HFFc6 (cell line): ENCODE data around the gene PLLP. TPM values are rescaled to one million over a fixed set of nuclear protein-coding genes. Genes with fewer than 3 reads are reported as not detected.
"Not testable (repeated sequence)": the region's sequence is repeated elsewhere in the genome, so short reads cannot be mapped to it uniquely, and the experiment has no call there.

Source experiments
- DNase-seq: peaks from one replicate; pipeline ENCODE4 v3.0.0-alpha.2; 2018
- H3K27ac Mint-ChIP-seq: 2 replicates; pipeline ENCODE4 v1.8.0; 2020; ENCODE audit warnings: mild to moderate bottlenecking, mixed read lengths
- H3K27me3 Mint-ChIP-seq: 2 replicates; pipeline ENCODE4 v1.8.0; 2021; ENCODE audit warnings: mild to moderate bottlenecking, moderate library complexity, mixed read lengths; ENCODE audit not compliant: insufficient read depth
- H3K36me3 Mint-ChIP-seq: 2 replicates; pipeline ENCODE4 v1.8.0; 2021; ENCODE audit warnings: low read depth, mixed read lengths
- H3K4me1 Mint-ChIP-seq: 2 replicates; pipeline ENCODE4 v1.8.0; 2020; ENCODE audit warnings: low read depth, mixed read lengths
- H3K4me3 Mint-ChIP-seq: 2 replicates; pipeline ENCODE4 v1.8.0; 2020; ENCODE audit warnings: mild to moderate bottlenecking, moderate library complexity, mixed read lengths
- H3K9me3 Mint-ChIP-seq: 2 replicates; pipeline ENCODE4 v1.8.0; 2020; ENCODE audit warnings: mild to moderate bottlenecking, mixed read lengths
- CTCF ChIP-seq: fragments of 200-600 bp; sonication (generic); IDR thresholded peaks from 2 replicates; pipeline ENCODE4 v1.5.0; 2021; ENCODE audit warnings: antibody characterized with exemption, mild to moderate bottlenecking
- total RNA-seq, 6 experiments: library from RNA; stranded (reverse); fragmentation: NEBNext Ultra II Directional; extraction: Animal tissue kit (Norgen Biotek cat#: 25700); gene quantifications; 2 replicates in 1 of 6; 3 replicates in 5 of 6; pipeline ENCODE4 v1.2.3, GENCODE V29; 2021

Gene PLLP
- total RNA-seq, 6 experiments from 2014 or later: not detected

GRCh38 chr16:57270221-57271062, 14.0 kb downstream of the PLLP start:
- H3K27me3 Mint-ChIP-seq: peaks cover 3% of the 10 kb centered on the region
- no peak for DNase-seq
- H3K4me1 Mint-ChIP-seq: peaks cover 7% of the 10 kb centered on the region; the same call in 1 of the 2 replicates
- H3K4me3 Mint-ChIP-seq: no peak overlapping the region
- H3K36me3 Mint-ChIP-seq: no peaks in the 10 kb centered on the region
- H3K9me3 Mint-ChIP-seq: no peaks in the 10 kb centered on the region
- TF ChIP-seq CTCF: no peak
- no peak overlapping the region for H3K27ac Mint-ChIP-seq

GRCh38 chr16:57268804-57269800, 15.4 kb downstream of the PLLP start:
- DNase-seq: no peak
- no peak overlapping the region for H3K4me3 Mint-ChIP-seq

GRCh38 chr16:57267343-57267742, 17.1 kb downstream of the PLLP start:
- not testable (repeated sequence) for H3K4me1 Mint-ChIP-seq, H3K4me3 Mint-ChIP-seq, H3K27me3 Mint-ChIP-seq, H3K36me3 Mint-ChIP-seq, H3K27ac Mint-ChIP-seq, DNase-seq, H3K9me3 Mint-ChIP-seq

More at GRCh38 chr16:57268804-57269800, 15.4 kb downstream of the PLLP start:
- H3K4me1 Mint-ChIP-seq: peaks cover 7% of the 10 kb centered on the region; the same call in 1 of the 2 replicates
- no peak overlapping the region for H3K27ac Mint-ChIP-seq
- TF ChIP-seq CTCF: no peak
- no peaks in the 10 kb centered on the region for H3K9me3 Mint-ChIP-seq
- H3K36me3 Mint-ChIP-seq: no peaks in the 10 kb centered on the region
- no peaks in the 10 kb centered on the region; the same call in none of the 2 replicates for H3K27me3 Mint-ChIP-seq

GRCh38 chr16:57266531-57267260, 17.8 kb downstream of the PLLP start:
- Mint-ChIP-seq H3K36me3 (no peaks in the 10 kb centered on the region), H3K9me3 (no peaks in the 10 kb centered on the region), H3K27ac (no peak overlapping the region), H3K4me1 (peaks cover 7% of the 10 kb centered on the region; the same call in 1 of the 2 replicates), H3K27me3 (peaks cover under 1% of the 10 kb centered on the region), H3K4me3 (no peak overlapping the region)
- TF ChIP-seq CTCF: no peak
- no peak for DNase-seq

- no peak for DNase-seq
- no peak overlapping the region for H3K27ac Mint-ChIP-seq
- no peak for TF ChIP-seq CTCF
- peaks cover 3% of the 10 kb centered on the region for H3K27me3 Mint-ChIP-seq
- H3K4me1 Mint-ChIP-seq: peaks cover 7% of the 10 kb centered on the region; the same call in 1 of the 2 replicates
- H3K9me3 Mint-ChIP-seq: no peaks in the 10 kb centered on the region
- no peaks in the 10 kb centered on the region for H3K36me3 Mint-ChIP-seq
- no peak overlapping the region for H3K4me3 Mint-ChIP-seq
These were observed 18.5 kb downstream of the PLLP start for GRCh38 chr16:57265850-57266530.
